K562 (cell line): ENCODE data around the gene PRDM15. TPM values are rescaled to one million over a fixed set of nuclear protein-coding genes. Genes with fewer than 3 reads are reported as not detected.

Experiments used
- CREB1 ChIP-seq, 2 experiments: sonication (generic) in 1 of 2; formaldehyde crosslinking in 1 of 2; IDR thresholded peaks; 2 replicates each; pipeline versions ENCODE4 v1.6.1 to v1.8.0; 2012 to 2022; ENCODE audit warnings: inconsistent platforms in 1 of 2, mild to moderate bottlenecking in 1 of 2, missing genetic modification reagents in 1 of 2, moderate library complexity in 1 of 2
- DDX20 ChIP-seq: fragments of 450-650 bp; IDR thresholded peaks from 2 replicates; pipeline ENCODE4 v1.6.1; 2016; ENCODE audit warnings: missing genetic modification characterization, low read depth, mild to moderate bottlenecking, missing compliant biosample characterization, moderate library complexity
- E2F3 ChIP-seq: fragments of 250-450 bp; sonication (Bioruptor Pico); IDR thresholded peaks from 2 replicates; pipeline ENCODE4 v1.4.0; 2020; ENCODE audit warnings: mild to moderate bottlenecking
- KLF6 ChIP-seq: fragments of 250-450 bp; sonication (Bioruptor Pico); IDR thresholded peaks from 2 replicates; pipeline ENCODE4 v1.4.0; 2020; ENCODE audit warnings: mild to moderate bottlenecking, moderate library complexity, borderline replicate concordance
- NEUROD1 ChIP-seq: fragments of 150-350 bp; IDR thresholded peaks from 2 replicates; pipeline ENCODE4 v1.6.1; 2014; ENCODE audit warnings: borderline replicate concordance, low read length, low read depth; ENCODE audit not compliant: partially characterized antibody
- PHF8 ChIP-seq: fragments of 200-600 bp; sonication (generic); IDR thresholded peaks from 2 replicates; pipeline ENCODE4 v1.6.1; 2012; ENCODE audit warnings: mixed run types, mild to moderate bottlenecking, inconsistent platforms, low read length, moderate library complexity, borderline replicate concordance
- THRAP3 ChIP-seq: fragments of 450-650 bp; IDR thresholded peaks from 2 replicates; pipeline ENCODE4 v1.6.1; 2016; ENCODE audit warnings: mild to moderate bottlenecking, inconsistent platforms, borderline replicate concordance
- ZNF140 ChIP-seq: fragments of 250-450 bp; sonication (Bioruptor Pico); IDR thresholded peaks from 2 replicates; pipeline ENCODE4 v1.8.0; 2021; ENCODE audit warnings: moderate library complexity, mild to moderate bottlenecking, inconsistent platforms
- ZNF324 ChIP-seq: fragments of 250-450 bp; sonication (Bioruptor Pico); IDR thresholded peaks from 2 replicates; pipeline ENCODE4 v1.4.0; 2020; ENCODE audit warnings: mild to moderate bottlenecking
- ZNF354B ChIP-seq: fragments of 250-450 bp; sonication (Bioruptor Pico); IDR thresholded peaks from 2 replicates; pipeline ENCODE4 v1.4.0; 2020
- ZNF57 ChIP-seq: fragments of 450-650 bp; formaldehyde crosslinking; IDR thresholded peaks from 2 replicates; pipeline ENCODE4 v1.4.0; 2020; ENCODE audit warnings: mild to moderate bottlenecking, moderate library complexity
- ZNF644 ChIP-seq: fragments of 200-800 bp; sonication (Bioruptor generic); IDR thresholded peaks from 2 replicates; pipeline ENCODE4 v1.6.1; 2016; ENCODE audit warnings: low read depth, missing genetic modification characterization, missing compliant biosample characterization
- polyA plus RNA-seq, 8 experiments: library from polyadenylated mRNA; depleted of rRNA in 4 of 8; stranded (reverse) in 5 of 8; unstranded in 3 of 8; fragments of >200 nt; fragmentation: Nextera tagmentation in 2 of 8; fragmentation: Illumina TruSeq in 1 of 8; extraction: Ambion mirVana in 2 of 8; extraction: Trizol in 1 of 8; gene quantifications; 2 replicates each; pipeline versions ENCODE4 v1.2.1 to v1.2.3, GENCODE V29; 2011 to 2014; ENCODE audit warnings: inconsistent platforms in 1 of 8, missing spikeins in 1 of 8
- total RNA-seq, 7 experiments: library from RNA; depleted of rRNA in 6 of 7; stranded (reverse); fragments of >200 nt in 6 of 7; fragmentation: Illumina TruSeq in 2 of 7; extraction: Trizol in 2 of 7; gene quantifications; 2 replicates each; pipeline versions ENCODE4 v1.2.1 to v1.2.3, GENCODE V29; 2011 to 2021; ENCODE audit warnings: low replicate concordance in 1 of 7
- TF ChIP-seq, protein P1 (sequence below), 3 experiments: IDR thresholded peaks in 2 of 3; conservative IDR thresholded peaks in 1 of 3; 2 replicates each; pipeline ENCODE4 v1.5.1; 2011 to 2012; ENCODE audit warnings: low read length in 3 of 3, mild to moderate bottlenecking in 3 of 3, control low read depth in 2 of 3, improper control_type of control experiment in 1 of 3, inconsistent platforms in 1 of 3, low read depth in 1 of 3, mixed read lengths in 1 of 3, moderate library complexity in 1 of 3; ENCODE audit not compliant: insufficient read depth in 2 of 3
- TF ChIP-seq, protein P2 (sequence below): sonication (generic); formaldehyde crosslinking; IDR thresholded peaks from 2 replicates; pipeline ENCODE4 v1.8.1; 2022; ENCODE audit warnings: missing genetic modification reagents
- TF ChIP-seq, protein P3 (sequence below): fragments of 250-450 bp; sonication (Bioruptor Pico); IDR thresholded peaks from 2 replicates; pipeline ENCODE4 v1.5.0; 2020; ENCODE audit warnings: mild to moderate bottlenecking
- TF ChIP-seq, protein P4 (sequence below): fragments of 250-450 bp; sonication (Bioruptor Pico); IDR thresholded peaks from 2 replicates; pipeline ENCODE4 v1.8.0; 2021; ENCODE audit warnings: moderate library complexity, mild to moderate bottlenecking, inconsistent platforms
- TF ChIP-seq, protein P5 (sequence below): fragments of 450-650 bp; formaldehyde crosslinking; IDR thresholded peaks from 2 replicates; pipeline ENCODE4 v1.4.0; 2022; ENCODE audit warnings: mild to moderate bottlenecking, moderate library complexity
- TF ChIP-seq, protein P6 (sequence below): fragments of 450-650 bp; formaldehyde crosslinking; IDR thresholded peaks from 2 replicates; pipeline ENCODE4 v1.4.0; 2022; ENCODE audit warnings: missing genetic modification characterization

The PRDM15 gene
- total and polyA plus RNA-seq, 9 of the 15 experiments (the other 6 are each of a cell fraction or from before 2014, with no cell fraction given): 0.93 to 9.2 (median 6.2) TPM

DNA sequence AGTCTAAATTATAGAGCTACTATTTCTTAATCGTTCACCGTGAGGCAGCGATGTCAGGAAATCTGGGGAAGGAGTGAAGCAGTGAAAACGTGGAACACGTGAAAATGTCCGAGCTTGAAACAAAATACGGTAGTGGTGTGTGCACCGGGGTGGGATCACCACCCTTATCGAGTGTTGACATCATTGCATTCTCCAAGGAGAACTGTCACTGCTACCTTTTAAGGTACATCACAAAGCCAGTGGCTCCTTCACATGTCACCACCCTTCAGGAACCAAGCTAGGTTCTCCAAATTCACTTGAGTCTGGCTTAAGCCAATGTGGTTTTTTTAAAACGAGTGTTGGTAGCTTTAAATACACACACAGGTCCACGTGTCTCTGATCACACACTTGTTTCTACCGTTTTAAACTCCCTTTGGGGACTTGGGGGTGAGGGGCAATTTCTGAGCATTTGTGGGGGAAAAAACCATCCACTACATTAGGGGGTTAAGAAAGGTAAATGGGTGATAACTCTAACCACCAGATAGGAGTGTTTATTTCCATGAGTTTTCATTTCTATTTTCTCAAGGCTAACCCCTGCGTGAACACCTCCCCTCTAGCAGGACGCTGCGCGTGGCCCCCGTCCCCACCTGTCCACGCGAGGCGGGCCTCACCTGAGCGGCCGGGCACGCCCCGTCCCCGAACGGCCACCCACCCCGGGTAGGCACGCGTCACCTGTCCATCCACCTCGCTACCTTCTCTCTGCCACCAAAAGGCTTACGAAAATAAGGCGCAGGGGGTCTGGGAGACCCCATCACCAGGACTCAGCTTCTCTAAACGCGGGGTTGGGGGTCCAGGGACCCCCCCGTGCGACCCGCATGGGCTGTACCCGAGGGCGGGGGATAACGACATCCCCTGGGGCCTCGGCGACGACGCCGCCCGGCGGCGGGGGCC is 978 bp downstream of the PRDM15 start (continued):
- TF ChIP-seq, protein P1, sequence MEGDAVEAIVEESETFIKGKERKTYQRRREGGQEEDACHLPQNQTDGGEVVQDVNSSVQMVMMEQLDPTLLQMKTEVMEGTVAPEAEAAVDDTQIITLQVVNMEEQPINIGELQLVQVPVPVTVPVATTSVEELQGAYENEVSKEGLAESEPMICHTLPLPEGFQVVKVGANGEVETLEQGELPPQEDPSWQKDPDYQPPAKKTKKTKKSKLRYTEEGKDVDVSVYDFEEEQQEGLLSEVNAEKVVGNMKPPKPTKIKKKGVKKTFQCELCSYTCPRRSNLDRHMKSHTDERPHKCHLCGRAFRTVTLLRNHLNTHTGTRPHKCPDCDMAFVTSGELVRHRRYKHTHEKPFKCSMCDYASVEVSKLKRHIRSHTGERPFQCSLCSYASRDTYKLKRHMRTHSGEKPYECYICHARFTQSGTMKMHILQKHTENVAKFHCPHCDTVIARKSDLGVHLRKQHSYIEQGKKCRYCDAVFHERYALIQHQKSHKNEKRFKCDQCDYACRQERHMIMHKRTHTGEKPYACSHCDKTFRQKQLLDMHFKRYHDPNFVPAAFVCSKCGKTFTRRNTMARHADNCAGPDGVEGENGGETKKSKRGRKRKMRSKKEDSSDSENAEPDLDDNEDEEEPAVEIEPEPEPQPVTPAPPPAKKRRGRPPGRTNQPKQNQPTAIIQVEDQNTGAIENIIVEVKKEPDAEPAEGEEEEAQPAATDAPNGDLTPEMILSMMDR (IDR thresholded peaks at IDR 0.05 in 2 of 3, conservative IDR thresholded peaks at IDR 0.05 in 1 of 3; ENCODE audit: insufficient read depth in 2 of 3, low read depth in 1 of 3, low read length in 3 of 3): no peak
- TF ChIP-seq ZNF644 (tag) (no peak), E2F3 (CRISPR knock-in tag) (no peak), NEUROD1 (peak; percentile 81), ZNF140 (no peak), PHF8 (peak; percentile 33; the same call in 1 of the 2 replicates), ZNF354B (CRISPR knock-in tag) (no peak), ZNF57 (no peak), THRAP3 (no peak), DDX20 (tag) (no peak), CREB1 (IDR thresholded peaks at IDR 0.05) (no peak), CREB1 (CRISPR knock-in tag; IDR thresholded peaks at IDR 0.05) (no peak), ZNF324 (CRISPR knock-in tag) (no peak), KLF6 (CRISPR knock-in tag) (no peak)
- TF ChIP-seq, protein P2, sequence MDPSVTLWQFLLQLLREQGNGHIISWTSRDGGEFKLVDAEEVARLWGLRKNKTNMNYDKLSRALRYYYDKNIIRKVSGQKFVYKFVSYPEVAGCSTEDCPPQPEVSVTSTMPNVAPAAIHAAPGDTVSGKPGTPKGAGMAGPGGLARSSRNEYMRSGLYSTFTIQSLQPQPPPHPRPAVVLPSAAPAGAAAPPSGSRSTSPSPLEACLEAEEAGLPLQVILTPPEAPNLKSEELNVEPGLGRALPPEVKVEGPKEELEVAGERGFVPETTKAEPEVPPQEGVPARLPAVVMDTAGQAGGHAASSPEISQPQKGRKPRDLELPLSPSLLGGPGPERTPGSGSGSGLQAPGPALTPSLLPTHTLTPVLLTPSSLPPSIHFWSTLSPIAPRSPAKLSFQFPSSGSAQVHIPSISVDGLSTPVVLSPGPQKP (CRISPR knock-in tag): no peak
- TF ChIP-seq, protein P3, sequence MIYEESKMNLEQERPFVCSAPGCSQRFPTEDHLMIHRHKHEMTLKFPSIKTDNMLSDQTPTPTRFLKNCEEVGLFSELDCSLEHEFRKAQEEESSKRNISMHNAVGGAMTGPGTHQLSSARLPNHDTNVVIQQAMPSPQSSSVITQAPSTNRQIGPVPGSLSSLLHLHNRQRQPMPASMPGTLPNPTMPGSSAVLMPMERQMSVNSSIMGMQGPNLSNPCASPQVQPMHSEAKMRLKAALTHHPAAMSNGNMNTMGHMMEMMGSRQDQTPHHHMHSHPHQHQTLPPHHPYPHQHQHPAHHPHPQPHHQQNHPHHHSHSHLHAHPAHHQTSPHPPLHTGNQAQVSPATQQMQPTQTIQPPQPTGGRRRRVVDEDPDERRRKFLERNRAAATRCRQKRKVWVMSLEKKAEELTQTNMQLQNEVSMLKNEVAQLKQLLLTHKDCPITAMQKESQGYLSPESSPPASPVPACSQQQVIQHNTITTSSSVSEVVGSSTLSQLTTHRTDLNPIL (CRISPR knock-in tag): no peak
- TF ChIP-seq, protein P4, sequence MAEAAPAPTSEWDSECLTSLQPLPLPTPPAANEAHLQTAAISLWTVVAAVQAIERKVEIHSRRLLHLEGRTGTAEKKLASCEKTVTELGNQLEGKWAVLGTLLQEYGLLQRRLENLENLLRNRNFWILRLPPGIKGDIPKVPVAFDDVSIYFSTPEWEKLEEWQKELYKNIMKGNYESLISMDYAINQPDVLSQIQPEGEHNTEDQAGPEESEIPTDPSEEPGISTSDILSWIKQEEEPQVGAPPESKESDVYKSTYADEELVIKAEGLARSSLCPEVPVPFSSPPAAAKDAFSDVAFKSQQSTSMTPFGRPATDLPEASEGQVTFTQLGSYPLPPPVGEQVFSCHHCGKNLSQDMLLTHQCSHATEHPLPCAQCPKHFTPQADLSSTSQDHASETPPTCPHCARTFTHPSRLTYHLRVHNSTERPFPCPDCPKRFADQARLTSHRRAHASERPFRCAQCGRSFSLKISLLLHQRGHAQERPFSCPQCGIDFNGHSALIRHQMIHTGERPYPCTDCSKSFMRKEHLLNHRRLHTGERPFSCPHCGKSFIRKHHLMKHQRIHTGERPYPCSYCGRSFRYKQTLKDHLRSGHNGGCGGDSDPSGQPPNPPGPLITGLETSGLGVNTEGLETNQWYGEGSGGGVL (CRISPR knock-in tag): no peak
- TF ChIP-seq, protein P5, sequence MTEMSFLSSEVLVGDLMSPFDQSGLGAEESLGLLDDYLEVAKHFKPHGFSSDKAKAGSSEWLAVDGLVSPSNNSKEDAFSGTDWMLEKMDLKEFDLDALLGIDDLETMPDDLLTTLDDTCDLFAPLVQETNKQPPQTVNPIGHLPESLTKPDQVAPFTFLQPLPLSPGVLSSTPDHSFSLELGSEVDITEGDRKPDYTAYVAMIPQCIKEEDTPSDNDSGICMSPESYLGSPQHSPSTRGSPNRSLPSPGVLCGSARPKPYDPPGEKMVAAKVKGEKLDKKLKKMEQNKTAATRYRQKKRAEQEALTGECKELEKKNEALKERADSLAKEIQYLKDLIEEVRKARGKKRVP (CRISPR knock-in tag): no peak
- TF ChIP-seq, protein P6, sequence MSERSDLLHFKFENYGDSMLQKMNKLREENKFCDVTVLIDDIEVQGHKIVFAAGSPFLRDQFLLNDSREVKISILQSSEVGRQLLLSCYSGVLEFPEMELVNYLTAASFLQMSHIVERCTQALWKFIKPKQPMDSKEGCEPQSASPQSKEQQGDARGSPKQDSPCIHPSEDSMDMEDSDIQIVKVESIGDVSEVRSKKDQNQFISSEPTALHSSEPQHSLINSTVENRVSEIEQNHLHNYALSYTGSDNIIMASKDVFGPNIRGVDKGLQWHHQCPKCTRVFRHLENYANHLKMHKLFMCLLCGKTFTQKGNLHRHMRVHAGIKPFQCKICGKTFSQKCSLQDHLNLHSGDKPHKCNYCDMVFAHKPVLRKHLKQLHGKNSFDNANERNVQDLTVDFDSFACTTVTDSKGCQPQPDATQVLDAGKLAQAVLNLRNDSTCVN (CRISPR knock-in tag): no peak
